CD4-positive, alpha-beta T cell treated with Interleukin-6 at 100 ng/mL for 8 hours (primary cell): ENCODE measurements around the gene SIRT7.

Source experiments
- DNase-seq: peaks from one replicate; pipeline ENCODE4 v3.0.0-alpha.2; 2020; ENCODE audit warnings: mixed read lengths, low spot score

Gene SIRT7

DNA sequence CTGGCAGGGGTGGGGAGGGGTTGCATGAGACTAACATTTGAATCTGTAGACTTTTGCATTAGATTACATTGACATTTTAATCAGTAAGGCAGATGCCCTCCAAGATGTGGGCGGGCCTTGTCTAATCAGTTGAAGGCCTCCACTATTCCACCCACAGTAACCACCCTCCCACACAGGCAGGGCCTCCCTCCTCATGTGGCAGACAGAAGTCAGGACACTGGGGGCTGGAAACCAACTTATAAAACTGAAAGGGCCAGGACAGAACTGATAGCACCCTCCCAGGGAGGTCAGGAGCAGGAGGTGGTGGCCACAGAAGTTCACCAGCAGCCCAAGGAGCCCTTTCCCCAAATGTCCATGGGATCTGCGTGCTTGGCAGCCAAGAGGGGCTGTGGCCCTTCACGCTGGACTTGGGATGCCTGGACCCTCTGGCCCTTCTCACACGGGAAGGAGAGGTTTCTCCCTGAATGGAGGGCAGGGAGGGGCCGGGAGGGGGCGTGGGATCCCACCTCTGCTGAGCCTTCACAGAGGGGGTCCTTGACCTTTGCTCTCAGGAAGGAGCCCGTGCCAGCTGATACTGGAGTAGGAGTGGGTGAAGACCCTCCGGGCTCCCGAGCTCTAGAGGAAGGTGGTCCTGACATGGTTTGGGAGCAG, 14.5 kb upstream of the SIRT7 start:
- DNase-seq = no peak

DNA sequence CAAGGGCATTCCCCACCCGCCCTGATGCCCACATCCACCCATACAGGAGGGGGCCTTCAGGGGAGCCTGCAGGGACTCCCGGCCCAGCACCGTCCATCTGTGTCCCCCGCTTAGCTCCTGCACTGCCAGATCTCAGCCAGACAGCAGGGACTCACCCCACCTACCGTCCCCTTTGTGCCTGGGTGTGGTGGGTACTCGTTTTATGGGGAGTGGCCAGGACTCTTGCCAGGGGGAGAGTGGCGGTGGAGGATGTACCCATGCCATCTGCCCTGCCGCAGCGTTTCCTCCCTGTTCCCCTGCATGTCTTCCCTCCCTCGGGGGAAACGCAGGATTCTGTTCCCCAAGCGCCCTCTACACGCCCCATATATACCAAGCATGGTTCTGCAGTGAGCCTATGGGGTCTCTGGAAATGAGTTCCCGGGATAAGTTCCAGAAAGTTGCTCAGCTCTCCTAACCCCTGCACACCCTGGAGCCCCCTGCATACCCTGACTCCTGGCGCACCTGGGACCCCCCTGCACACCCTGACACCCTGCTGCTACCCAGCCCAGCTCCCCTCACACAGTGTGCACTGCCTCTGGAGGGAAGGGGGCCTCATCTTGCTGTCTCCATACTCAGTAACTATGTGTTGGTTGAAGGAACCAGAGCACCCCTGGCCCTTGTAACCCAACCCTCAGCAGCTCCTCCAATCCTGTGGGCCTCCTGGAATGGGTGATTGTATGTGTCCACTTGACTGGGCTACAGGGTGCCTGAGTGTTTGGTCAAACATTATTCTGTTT, 13.8 kb upstream of the SIRT7 start:
- no peak for DNase-seq

DNA sequence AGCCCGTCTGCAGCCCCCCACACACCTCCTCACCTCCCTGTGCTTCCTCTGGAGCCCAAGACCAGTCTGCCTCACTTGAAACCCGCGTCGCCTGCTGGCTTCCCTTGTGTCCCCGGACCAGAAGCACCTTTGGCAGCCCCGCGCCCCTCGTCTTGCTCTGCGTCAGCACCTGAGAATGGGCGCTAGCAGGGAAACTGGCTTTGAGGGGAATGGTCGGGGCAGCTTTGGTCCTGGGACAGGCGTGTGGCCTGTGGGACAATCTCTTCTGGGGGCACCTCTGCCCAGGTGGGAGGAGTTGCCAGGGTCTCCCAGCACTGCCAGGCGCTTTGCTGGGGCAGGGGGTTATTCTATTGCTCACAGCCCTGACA, 13.2 kb upstream of the SIRT7 start:
- no peak for DNase-seq

GRCh38 chr17:81930142-81931125, 12.5 kb upstream of the SIRT7 start:
- no peak for DNase-seq

GRCh38 chr17:81929253-81930141, 11.5 kb upstream of the SIRT7 start:
- no peak for DNase-seq

GRCh38 chr17:81928544-81929252, 10.7 kb upstream of the SIRT7 start:
- DNase-seq = no peak

GRCh38 chr17:81927653-81928543, 9.9 kb upstream of the SIRT7 start, which contains the start of gene MAFG:
Gene MAFG (minus strand): TSS chr17:81927735. CDS start chr17:81923185, 4,550 bp downstream.
- DNase-seq = peak; percentile 88

GRCh38 chr17:81927152-81927652, 9.2 kb upstream of the SIRT7 start:
- no peak for DNase-seq

DNA sequence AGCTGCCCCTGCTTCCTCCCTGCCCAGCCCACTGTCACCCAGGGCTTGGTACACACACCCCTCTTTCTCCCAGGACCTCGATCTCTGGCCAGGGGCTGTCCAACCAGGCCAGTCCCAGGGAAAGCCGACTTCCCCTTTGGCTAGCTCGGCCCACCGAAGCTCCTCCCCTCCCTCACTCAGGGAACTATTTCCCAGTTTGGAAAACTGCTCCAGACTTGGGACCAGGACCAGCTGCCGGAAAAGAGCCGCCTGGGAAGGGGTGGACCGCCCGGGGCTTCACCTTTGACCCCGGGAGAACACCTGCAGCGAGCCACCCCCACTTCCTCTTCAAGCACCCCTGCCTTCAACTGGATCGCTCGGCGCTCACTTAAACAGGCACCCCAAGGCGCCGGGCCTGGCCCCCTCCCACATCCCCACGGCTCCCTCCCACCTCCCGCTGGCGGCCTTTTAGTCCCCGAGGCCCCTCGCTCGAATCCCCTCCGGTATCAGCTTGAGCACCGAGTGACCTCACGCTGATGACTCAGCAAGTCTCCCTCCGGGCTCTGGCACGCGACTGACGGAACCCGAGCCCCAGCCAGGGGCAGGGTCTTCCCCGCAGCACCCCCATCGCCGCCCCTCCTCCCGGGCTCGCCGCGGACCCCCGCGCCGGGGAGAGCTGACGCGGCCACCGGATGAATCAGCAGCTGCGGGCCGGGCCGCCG, 8.6 kb upstream of the SIRT7 start:
- peak; percentile 47 for DNase-seq

DNA sequence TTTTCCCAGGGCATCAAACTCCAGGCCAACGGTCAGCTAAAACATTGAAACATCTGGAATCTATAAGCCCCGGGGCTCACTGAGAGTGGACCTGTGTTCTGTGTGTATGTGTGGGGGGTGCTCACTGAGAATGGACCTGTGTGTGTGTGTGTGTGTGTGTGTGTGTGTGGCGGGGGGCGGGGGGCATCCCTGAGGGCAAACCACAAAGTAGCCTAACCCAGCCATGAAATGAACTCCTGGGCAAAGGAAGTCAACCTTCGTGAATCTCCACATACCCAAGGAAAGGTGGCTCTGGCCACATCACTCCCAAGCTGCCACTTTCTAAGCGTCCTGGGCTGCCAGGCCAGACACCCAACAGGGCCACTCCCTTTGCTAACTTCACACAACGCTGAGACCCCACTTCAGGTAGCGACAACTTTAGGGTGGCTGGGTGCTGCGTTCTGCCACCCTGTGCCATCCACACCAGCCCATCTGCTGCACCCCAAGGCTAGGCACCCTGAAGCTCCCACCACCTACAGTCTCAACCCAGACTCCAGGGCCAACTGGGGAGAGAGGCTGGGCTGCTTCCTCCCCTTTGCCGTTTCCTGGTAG, 8.0 kb upstream of the SIRT7 start:
- no peak for DNase-seq

GRCh38 chr17:81924557-81925532, 6.9 kb upstream of the SIRT7 start:
- DNase-seq = peak; percentile 29

DNA sequence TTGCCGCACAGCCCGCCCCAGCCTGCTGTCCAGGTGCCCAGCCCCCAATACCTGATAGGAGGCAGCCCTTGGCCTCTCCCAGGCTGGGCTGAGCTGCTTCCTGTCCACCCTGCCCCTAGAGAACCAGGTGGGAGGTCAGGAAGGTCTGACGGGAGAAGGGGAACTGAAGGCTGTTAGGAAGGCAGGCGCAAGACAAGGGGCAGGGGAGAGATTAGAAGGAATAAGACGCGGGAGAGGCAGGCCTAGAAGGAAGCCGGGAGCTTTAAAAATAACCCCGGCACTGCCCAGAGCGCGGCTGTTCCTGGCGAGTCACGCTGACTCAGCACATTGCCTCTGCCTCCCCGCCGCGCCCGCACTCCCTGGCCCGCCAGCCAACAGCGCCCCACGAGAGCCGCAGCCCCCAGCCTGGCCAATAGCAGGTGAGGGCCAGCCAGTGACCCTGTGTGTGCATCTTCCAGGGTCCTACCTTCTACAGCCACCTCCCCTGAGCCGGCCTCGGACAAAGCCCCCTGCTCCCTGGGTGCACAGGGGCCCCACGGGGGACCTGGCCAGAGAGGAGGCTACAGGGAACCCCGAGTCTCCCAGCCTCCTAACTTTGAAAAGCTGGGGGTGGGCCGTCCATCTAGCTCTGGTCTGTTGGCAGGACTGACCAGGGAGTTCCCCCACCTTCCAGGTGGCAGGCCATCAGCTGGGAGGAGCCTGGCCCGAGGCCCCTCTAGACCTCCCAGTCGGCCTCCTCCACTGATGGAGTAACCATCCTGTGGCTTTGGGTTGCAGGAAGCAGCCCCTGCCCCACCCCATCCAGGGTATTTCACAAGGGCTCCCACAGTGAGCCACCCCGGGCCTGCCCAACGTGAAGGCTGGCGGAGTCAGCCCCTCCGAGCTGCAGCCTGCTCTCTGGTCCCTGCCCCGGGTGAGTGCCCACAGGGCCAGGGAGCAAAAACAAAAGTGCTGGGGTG, 5.6 kb upstream of the SIRT7 start:
- DNase-seq = no peak

DNA sequence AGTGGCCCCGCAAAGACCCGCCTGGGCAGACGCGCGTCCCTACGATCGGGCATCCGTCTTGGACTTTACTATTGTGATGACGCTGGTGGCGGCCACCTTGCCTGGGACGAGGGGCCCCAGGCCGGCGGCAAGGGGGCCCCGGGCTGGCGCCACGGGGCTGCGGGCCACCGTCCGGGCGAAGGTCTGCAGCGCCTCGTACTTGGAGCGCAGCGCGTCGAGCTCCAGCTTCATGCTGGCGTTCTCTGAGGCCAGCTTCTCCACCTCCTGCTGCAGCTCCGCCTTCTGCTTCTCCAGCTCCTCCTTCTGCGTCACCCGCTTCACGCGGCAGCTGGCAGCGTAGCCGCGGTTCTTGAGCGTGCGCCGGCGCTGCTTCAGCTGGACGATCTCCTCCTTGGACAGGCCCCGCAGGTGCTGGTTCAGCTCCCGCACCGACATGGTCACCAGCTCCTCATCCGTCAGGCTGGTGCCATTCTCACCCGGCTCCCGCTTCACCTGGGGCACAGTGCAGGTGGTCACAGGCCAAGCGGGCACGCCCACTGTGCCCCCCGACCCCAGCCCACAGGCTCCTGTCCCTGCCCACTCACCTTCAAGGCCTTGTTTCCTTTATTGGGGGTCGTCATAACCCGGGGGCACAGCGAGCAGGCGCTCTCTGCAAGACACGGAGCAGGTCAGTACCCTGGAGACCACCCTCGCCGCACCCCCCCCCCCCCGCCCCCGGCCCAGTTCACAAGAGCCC, 4.8 kb upstream of the SIRT7 start:
- DNase-seq = no peak

DNA sequence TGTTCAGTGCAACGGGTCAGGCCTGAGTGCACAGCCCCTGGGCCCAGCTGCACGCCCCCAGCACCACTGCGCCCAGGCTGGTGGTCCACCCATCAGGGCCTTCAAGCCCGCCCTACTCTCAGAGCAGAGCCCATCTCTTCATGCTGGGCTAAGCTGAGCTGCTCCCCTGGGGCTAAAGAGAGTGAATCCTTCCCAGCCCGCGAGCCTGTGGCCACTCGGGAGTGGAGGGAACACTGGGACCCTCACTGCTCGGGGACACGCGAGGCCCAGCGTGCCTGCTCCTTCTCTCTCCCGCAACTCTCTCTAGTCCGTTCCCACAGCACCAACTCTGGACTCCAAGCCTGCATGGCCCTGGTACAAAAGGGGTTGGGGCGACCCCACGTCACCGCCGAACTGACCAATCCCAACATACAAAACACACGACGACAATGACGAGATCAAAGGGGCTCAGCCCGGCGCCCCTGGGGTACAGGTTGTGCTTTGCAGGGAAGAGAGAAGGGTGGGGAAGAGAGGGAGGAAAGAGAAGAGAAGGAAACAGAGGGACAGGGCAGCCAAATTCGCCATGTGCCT, 4.1 kb upstream of the SIRT7 start:
- no peak for DNase-seq

GRCh38 chr17:81921537-81921862, 3.5 kb upstream of the SIRT7 start:
- DNase-seq = no peak
